ENCODE results near the gene GPR146. TPM values are rescaled to one million over a fixed set of nuclear protein-coding genes. Genes with fewer than 3 reads are reported as not detected.

GPR146 gene
- total and polyA plus RNA-seq, 9 of the 15 experiments (the other 6 are each of a cell fraction or from before 2014, with no cell fraction given) = 0.22 to 3.6 (median 0.64) TPM; not detected in 2

GRCh38 chr7:1065585-1066241 is 21.4 kb downstream of the GPR146 start (continued):
- no peak for TF ChIP-seq ILK (tag; IDR thresholded peaks at IDR 0.05; ENCODE audit: borderline replicate concordance, low read depth)
- TF ChIP-seq ETS2 (tag; IDR thresholded peaks at IDR 0.05; ENCODE audit: borderline replicate concordance, poor library complexity, severe bottlenecking) = no peak
- TF ChIP-seq RBM25 (IDR thresholded peaks at IDR 0.05; ENCODE audit: low read depth, low read length, severe bottlenecking) = no peak
- TF ChIP-seq ZNF507 (tag; conservative IDR thresholded peaks at IDR 0.05) = no peak
- TF ChIP-seq ZMIZ1 (IDR thresholded peaks at IDR 0.05; ENCODE audit: low read depth in 2 of 2, low read length in 2 of 2) = peak in 1 of 2 experiments; percentile 40; a peak in 1 of 4 replicates
- TF ChIP-seq POLR2B (IDR thresholded peaks at IDR 0.05; ENCODE audit: low read depth, partially characterized antibody) = no peak
- TF ChIP-seq HDAC8 (tag; IDR thresholded peaks at IDR 0.05) = no peak
- no peak for TF ChIP-seq IFI16 (CRISPR knock-in tag; IDR thresholded peaks at IDR 0.05)
- peak; percentile 30 for TF ChIP-seq FIP1L1 (IDR thresholded peaks at IDR 0.05; ENCODE audit: low read depth, low read length, poor library complexity, severe bottlenecking)
- no peak for TF ChIP-seq ZBTB43 (CRISPR knock-in tag; IDR thresholded peaks at IDR 0.05)
- TF ChIP-seq TOE1 (IDR thresholded peaks at IDR 0.05; ENCODE audit: borderline replicate concordance) = no peak
- TF ChIP-seq TOE1 (CRISPR knock-in tag; IDR thresholded peaks at IDR 0.05; ENCODE audit: borderline replicate concordance, low read depth) = no peak
- no peak for TF ChIP-seq ARID3A (IDR thresholded peaks at IDR 0.05; ENCODE audit: borderline replicate concordance, low read depth, low read length)
- no peak for TF ChIP-seq ESRRB (CRISPR knock-in tag; IDR thresholded peaks at IDR 0.05; ENCODE audit: borderline replicate concordance)
- no peak for TF ChIP-seq HDAC6 (IDR thresholded peaks at IDR 0.05; ENCODE audit: low read depth, low read length)
- no peak for TF ChIP-seq ZNF41 (CRISPR knock-in tag; conservative IDR thresholded peaks at IDR 0.05)
- TF ChIP-seq E2F5 (CRISPR knock-in tag; IDR thresholded peaks at IDR 0.05) = no peak
- no peak for TF ChIP-seq KAT8 (IDR thresholded peaks at IDR 0.05; ENCODE audit: low read depth)
- TF ChIP-seq ZNF133 (CRISPR knock-in tag; IDR thresholded peaks at IDR 0.05) = no peak
- no peak for TF ChIP-seq ZFPM2 (CRISPR knock-in tag; IDR thresholded peaks at IDR 0.05)
- no peak for TF ChIP-seq ZNF217 (CRISPR knock-in tag; IDR thresholded peaks at IDR 0.05)
